ENCODE data around the gene FOXO6.
A peak's percentile ranks its signal among the peaks of the same experiment; 100 is the strongest.

Gene FOXO6

GRCh38 chr1:41368366-41368765 is 7.1 kb downstream of the FOXO6 start:
- DNase-seq = peak; percentile 63

- DNase-seq = no peak
These were observed 7.6 kb downstream of the FOXO6 start for GRCh38 chr1:41368801-41369200.

GRCh38 chr1:41369531-41369930 is 8.3 kb downstream of the FOXO6 start:
- DNase-seq = no peak

- peak; percentile 30 for DNase-seq
These were observed 9.0 kb downstream of the FOXO6 start for GRCh38 chr1:41370225-41370624.

- peak; percentile 50 for DNase-seq
These were observed 9.7 kb downstream of the FOXO6 start for GRCh38 chr1:41370756-41371420.

- DNase-seq = peak; percentile 96
These were observed 10.7 kb downstream of the FOXO6 start for GRCh38 chr1:41371630-41372599.

- no peak for DNase-seq
These were observed 11.4 kb downstream of the FOXO6 start for GRCh38 chr1:41372600-41372993.

- DNase-seq = no peak
These were observed 12.1 kb downstream of the FOXO6 start for GRCh38 chr1:41373373-41373772.

GRCh38 chr1:41374711-41375110 is 13.5 kb downstream of the FOXO6 start:
- DNase-seq = no peak

- DNase-seq = no peak
These were observed 16.2 kb downstream of the FOXO6 start for GRCh38 chr1:41377397-41377796.

GRCh38 chr1:41378222-41378621 is 17.0 kb downstream of the FOXO6 start:
- DNase-seq = no peak

GRCh38 chr1:41378999-41379737 is 17.9 kb downstream of the FOXO6 start:
- no peak for DNase-seq

GRCh38 chr1:41379738-41380130 is 18.5 kb downstream of the FOXO6 start:
- DNase-seq = no peak

GRCh38 chr1:41380195-41380594 is 19.0 kb downstream of the FOXO6 start:
- no peak for DNase-seq

- DNase-seq = no peak
These were observed 19.9 kb downstream of the FOXO6 start for GRCh38 chr1:41380979-41381691.

GRCh38 chr1:41381692-41382479 is 20.7 kb downstream of the FOXO6 start:
- DNase-seq = no peak

- no peak for DNase-seq
These were observed 21.4 kb downstream of the FOXO6 start for GRCh38 chr1:41382480-41383090.

GRCh38 chr1:41383094-41383852 is 22.0 kb downstream of the FOXO6 start:
- no peak for DNase-seq

GRCh38 chr1:41384579-41384978 is 23.3 kb downstream of the FOXO6 start:
- DNase-seq = no peak

- no peak for DNase-seq
These were observed 24.4 kb downstream of the FOXO6 start for GRCh38 chr1:41385398-41386195.

Measured in DMS53 (cell line).